Measurements from ENCODE around the gene SPPL2B. TPM values are rescaled to one million over a fixed set of nuclear protein-coding genes. Genes with fewer than 3 reads are reported as not detected.

SPPL2B gene
- total RNA-seq, 1 experiment from 2014 or later, result 14.3 TPM

DNA sequence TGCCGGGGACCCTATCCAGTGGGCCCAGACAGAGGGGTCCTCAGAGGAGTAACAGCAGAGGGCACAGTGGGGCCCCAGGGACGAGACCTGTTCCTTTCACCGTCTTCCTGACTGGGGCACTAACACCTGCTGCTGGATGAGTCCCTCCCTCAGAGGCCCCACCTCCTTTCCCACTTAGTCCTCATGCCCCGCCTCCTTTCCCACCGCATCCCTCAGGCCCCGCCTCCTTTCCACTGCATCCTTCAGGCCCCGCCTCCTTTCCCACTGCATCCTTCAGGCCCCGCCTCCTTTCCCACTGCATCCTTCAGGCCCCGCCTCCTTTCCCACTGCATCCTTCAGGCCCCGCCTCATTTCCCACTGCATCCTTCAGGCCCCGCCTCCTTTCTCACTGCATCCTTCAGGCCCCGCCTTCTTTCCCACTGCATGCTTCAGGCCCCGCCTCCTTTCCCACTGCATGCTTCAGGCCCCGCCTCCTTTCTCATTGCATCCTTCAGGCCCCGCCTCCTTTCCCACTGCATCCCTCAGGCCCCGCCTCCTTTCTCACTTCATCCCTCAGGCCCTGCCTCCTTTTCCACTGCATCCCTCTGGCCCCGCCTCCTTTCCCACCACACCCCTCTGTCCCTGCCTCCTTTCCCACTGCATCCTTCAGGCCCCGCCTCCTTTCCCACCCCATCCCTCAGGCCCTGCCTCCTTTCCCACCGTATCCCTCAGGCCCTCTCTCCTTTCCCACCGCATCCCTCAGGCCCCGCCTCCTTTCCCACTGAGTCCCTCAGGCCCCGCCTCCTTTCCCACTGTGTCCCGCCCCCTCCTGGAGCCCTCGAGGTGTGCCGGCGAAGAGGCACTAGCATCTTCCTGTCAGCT is 6.7 kb downstream of the SPPL2B start:
- H3K9me3 ChIP-seq (replicated peaks), result no peaks in the 10 kb centered on the region
- peaks cover 29% of the 10 kb centered on the region for H3K4me1 ChIP-seq
- no peaks in the 10 kb centered on the region for H3K27me3 ChIP-seq
- DNase-seq, result no peak
- H3K4me3 ChIP-seq, result no peak overlapping the region
- no peak overlapping the region for H3K27ac ChIP-seq
- H3K36me3 ChIP-seq, result no peaks in the 10 kb centered on the region

DNA sequence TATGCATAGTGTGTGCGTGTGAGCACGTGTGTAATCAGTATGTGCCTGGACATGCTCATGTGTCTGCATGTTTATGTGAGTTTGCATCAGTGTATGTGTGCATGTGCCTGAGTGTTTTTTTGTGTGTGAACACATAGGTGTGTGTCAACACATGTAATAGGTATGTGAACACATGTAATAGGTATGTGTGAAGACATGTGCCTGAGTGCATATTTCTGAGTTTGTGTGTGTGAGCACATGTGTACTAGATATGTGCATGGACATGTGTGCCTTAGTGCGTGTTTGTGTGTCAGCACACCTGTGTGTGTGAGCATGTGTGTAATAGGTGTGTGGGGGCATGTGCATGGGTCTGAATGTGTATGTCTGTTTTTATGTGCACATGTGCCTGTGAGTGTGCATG is 7.4 kb downstream of the SPPL2B start:
- no peaks in the 10 kb centered on the region for H3K9me3 ChIP-seq (replicated peaks)
- no peak overlapping the region for H3K27ac ChIP-seq
- H3K27me3 ChIP-seq, result no peaks in the 10 kb centered on the region
- DNase-seq, result no peak
- H3K4me3 ChIP-seq, result no peak overlapping the region
- H3K4me1 ChIP-seq, result peaks cover 22% of the 10 kb centered on the region
- H3K36me3 ChIP-seq, result no peaks in the 10 kb centered on the region

DNA sequence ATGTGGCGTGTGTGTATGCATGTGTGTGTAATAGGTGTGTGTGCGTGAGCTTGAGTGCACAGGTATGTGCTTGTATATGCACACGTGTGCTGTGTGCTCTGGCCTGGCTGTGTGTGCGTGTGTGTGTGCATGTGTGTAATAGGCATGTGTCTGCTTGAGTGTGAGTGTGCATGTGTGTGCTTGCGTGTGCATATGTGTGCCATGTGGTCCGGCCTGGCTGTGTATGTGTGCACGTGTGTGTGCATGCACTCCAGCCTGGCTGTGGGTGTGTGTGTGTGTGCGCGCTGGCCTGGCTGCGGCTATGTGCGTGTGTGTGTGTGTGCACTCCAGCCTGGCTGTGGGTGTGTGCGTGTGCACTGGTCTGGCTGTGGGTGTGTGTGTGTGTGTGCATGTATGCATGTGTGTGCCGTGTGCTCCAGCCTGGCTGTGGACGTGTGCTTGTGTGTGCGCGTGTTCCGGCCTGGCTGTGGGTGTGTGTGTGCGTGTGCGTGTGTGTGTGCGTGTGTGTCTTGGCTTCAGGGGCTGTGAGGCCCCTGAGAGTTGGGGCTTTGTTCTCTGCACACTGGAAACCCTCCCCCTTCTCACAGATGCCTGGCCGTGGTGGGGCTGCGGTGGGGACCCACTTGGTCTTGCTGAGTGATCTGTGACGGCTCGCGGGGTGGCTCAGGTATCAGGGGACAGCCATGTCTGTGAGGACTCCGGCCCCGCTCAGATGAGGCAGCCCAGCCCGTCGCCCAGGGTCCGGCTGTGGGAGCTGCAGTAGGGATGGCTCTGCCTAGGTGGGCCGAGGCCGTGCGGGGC is 8.2 kb downstream of the SPPL2B start:
- no peak overlapping the region for H3K27ac ChIP-seq
- no peak overlapping the region for H3K4me3 ChIP-seq

DNA sequence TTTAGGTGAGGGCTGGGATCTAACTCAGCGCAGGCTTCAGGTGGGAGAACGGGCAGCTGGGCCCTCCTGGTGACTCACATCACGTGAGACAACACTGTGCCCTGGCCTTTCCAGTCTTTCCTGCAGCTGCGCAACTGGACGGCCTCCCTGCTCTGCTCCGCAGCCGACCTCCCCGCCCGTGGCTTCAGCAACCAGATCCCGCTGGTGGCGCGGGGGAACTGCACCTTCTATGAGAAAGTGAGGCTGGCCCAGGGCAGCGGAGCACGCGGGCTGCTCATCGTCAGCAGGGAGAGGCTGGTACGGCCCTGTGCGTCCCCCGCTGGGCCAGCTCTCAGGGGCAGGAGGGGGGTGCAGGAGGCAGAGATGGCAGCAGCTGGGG is 8.8 kb downstream of the SPPL2B start:
- H3K9me3 ChIP-seq (replicated peaks), result no peaks in the 10 kb centered on the region
- H3K27ac ChIP-seq, result no peak overlapping the region
- no peak overlapping the region for H3K4me3 ChIP-seq
- no peak for DNase-seq
- no peaks in the 10 kb centered on the region for H3K27me3 ChIP-seq
- peaks cover 8% of the 10 kb centered on the region for H3K4me1 ChIP-seq
- no peaks in the 10 kb centered on the region for H3K36me3 ChIP-seq

More for the DNA sequence above, 8.2 kb downstream of the SPPL2B start:
- Histone ChIP-seq H3K9me3 (replicated peaks) (no peaks in the 10 kb centered on the region), H3K36me3 (no peaks in the 10 kb centered on the region), H3K27me3 (no peaks in the 10 kb centered on the region), H3K4me1 (peaks cover 14% of the 10 kb centered on the region)
- no peak for DNase-seq

DNA sequence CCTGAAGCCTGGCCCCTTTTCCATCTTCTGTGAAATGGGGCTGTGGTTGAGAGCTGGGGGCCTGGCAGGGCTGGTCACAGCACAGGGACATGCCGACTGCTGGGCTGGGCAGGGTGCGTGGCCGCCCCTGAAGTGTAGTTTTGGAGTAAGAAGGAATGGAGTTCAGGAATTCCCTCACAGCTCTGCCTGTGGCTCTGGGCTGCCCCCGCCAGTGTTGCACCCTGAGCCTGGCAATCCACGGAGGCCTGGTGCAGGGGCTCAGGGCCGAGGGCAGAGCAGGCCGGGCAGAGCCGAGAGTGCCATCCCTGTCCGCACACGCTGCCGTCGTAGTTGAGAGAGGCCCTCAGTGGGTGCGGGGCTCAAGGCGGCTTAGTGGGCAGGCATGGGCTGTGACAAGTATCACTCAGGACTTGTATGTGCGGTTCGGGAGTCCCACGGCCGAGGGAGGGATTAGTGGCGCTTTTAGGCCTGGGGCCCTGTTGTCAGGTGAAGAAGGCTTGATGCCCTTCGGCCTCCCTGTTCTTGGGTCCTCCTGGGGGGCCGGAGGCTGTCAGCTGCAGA is 9.7 kb downstream of the SPPL2B start:
- no peaks in the 10 kb centered on the region for H3K27me3 ChIP-seq

DNA sequence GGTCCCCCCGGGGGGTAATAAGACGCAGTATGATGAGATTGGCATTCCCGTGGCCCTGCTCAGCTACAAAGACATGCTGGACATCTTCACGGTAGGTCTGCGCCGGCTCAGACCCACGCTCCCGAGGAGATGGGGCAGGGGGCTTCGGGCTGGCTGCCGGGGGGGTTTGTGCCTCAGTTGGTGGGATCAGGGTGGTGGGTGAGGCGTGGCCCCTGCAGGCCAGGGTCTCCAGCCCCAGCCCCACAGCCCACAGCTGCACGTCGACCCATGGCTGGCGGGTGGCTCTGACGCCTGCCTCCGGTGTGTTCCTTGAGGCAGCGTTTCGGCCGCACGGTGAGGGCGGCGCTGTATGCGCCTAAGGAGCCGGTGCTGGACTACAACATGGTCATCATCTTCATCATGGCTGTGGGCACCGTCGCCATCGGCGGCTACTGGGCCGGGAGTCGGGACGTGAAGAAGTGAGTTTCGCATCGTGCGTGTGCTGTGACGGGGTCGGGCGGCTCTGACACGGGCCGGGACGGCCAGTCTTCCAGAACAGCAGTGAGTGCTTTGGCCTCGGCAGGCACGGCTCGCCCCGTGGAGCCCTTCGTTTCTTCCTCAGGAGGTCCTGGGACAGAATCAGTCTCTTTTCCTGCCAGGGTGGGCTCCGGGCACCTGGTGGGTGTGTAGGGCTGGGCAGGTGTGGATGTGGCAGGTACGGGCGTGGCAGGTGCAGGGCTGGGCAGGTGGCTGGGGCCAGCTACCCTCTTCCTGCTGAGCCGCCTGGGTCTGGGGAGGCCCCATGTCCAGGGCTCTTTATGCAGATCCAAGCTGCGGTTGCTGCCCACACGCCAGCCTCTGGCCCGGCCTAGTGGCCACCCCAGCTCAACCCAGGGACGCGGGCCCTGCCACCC is 10.5 kb downstream of the SPPL2B start:
- Histone ChIP-seq H3K9me3 (replicated peaks) (no peaks in the 10 kb centered on the region), H3K4me3 (no peak overlapping the region), H3K4me1 (no peaks in the 10 kb centered on the region), H3K27me3 (no peaks in the 10 kb centered on the region), H3K36me3 (no peaks in the 10 kb centered on the region), H3K27ac (no peak overlapping the region)
- DNase-seq, result no peak

More for the DNA sequence above, 9.7 kb downstream of the SPPL2B start:
- Histone ChIP-seq H3K4me1 (peaks cover 4% of the 10 kb centered on the region; the same call in 1 of the 2 replicates), H3K27ac (no peak overlapping the region), H3K4me3 (no peak overlapping the region), H3K9me3 (replicated peaks) (no peaks in the 10 kb centered on the region), H3K36me3 (no peaks in the 10 kb centered on the region)
- no peak for DNase-seq

DNA sequence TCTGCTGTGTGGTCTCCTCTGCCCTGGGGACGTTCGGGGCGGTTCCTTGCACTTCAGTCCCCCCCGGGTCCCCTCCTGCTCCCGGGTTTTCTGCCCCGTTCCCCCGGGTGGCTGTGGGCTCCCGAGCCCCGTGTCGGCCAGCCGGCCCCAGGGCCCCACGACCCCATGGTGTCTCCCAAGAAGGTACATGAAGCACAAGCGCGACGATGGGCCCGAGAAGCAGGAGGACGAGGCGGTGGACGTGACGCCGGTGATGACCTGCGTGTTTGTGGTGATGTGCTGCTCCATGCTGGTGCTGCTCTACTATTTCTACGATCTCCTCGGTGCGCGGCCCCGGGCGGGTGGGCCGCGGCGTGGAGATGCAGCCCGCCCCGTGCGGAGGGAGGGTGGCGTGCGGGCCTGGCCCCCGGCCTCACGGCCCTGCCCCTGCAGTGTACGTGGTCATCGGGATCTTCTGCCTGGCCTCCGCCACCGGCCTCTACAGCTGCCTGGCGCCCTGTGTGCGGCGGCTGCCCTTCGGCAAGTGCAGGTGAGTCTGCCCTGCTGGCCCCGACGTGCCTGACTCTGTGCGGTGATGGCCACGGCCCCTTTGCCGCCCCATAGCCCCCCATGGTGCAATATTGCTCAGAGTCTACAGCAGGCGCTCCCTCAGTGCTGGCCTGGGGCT is 11.3 kb downstream of the SPPL2B start:
- H3K27ac ChIP-seq, result no peak overlapping the region
- H3K4me1 ChIP-seq, result no peaks in the 10 kb centered on the region
- H3K27me3 ChIP-seq, result no peaks in the 10 kb centered on the region
- H3K9me3 ChIP-seq (replicated peaks), result no peaks in the 10 kb centered on the region
- no peak for DNase-seq
- H3K36me3 ChIP-seq, result no peaks in the 10 kb centered on the region
- no peak overlapping the region for H3K4me3 ChIP-seq

DNA sequence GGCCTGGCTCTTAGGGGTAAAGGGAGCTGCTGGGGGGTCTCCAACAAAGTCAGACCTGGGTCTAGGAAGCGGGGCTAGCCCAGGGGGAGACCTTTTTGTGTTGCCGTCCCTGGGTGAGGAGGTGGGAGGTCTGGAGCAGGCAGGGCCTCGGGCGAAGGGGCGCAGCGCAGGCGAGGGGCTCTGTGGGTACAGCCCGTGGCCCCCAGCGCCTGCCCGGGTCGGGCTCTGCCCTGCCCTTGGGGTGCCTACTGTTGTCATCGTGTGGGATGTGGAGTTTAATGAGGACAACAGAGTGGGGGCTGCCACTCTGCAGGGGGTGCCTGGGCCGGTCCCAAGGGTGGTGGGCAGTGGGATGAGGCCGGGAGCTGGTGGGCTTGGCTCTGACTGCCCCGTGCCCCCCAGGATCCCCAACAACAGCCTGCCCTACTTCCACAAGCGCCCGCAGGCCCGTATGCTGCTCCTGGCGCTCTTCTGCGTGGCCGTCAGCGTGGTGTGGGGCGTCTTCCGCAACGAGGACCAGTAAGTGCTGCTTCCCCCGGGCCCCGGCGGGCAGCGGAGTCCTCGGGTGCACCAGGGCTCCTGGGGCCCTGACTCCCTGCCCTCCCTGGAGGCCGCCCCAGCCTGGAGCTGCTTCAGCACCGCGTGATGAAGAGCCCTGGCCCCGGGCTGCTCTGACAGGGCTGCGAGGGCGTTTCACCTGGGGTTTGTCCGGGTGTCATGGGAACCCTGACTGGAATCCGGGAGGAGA is 12.2 kb downstream of the SPPL2B start:
- no peaks in the 10 kb centered on the region for H3K27me3 ChIP-seq
- no peak overlapping the region for H3K4me3 ChIP-seq
- H3K9me3 ChIP-seq (replicated peaks), result no peaks in the 10 kb centered on the region
- H3K4me1 ChIP-seq, result no peaks in the 10 kb centered on the region
- H3K27ac ChIP-seq, result no peak overlapping the region
- H3K36me3 ChIP-seq, result no peaks in the 10 kb centered on the region
- no peak for DNase-seq

DNA sequence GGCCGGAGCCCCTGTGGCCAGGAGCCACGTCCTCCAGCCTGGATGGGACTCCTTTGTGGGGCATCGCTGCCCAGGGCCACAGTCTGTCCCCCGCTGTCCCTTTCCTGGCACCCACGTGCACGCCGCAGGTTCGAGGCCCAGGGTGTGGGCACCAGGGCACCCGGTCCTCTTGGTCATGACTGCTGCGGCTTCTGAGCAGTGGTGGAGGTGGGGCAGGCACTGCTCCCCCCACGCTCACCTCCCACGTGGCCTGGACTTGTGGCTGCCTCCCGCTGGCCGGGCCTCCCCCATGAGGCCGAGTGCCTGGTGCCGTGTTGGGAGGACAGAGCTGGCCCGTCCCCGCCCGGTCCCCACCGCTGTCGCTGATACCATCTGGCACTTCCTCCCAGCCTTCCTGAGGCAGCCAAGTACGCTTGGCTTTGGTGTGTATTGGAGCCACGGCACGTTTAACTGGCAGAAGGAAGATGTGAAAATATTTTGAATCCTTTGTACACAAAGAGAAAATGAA is 12.8 kb downstream of the SPPL2B start:
- Histone ChIP-seq H3K4me1 (no peaks in the 10 kb centered on the region), H3K9me3 (replicated peaks) (no peaks in the 10 kb centered on the region), H3K36me3 (no peaks in the 10 kb centered on the region), H3K27me3 (no peaks in the 10 kb centered on the region), H3K4me3 (no peak overlapping the region), H3K27ac (no peak overlapping the region)
- DNase-seq, result no peak

DNA sequence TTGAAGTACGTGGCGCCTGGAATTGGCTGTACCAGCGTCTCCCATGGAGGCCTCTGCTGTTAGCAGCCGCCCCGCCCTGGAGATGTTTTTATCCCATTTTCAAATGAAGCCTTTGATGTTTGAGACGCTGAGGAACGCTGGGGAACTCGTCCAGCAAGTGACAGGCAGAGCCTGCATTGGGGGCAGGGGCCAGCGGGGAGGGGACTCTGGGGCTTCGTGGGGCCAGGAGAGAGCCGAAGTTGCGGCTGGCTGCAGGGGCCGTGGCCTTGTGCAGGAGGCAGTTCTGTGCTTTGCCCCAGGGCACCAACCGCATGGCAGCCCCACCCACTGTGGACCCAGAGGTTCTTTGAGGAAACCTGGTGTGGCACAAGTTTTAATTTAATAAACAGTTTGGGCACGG is 13.5 kb downstream of the SPPL2B start:
- H3K4me3 ChIP-seq, result no peak overlapping the region
- no peaks in the 10 kb centered on the region for H3K4me1 ChIP-seq
- H3K27me3 ChIP-seq, result no peaks in the 10 kb centered on the region
- DNase-seq, result no peak
- no peak overlapping the region for H3K27ac ChIP-seq
- H3K36me3 ChIP-seq, result no peaks in the 10 kb centered on the region
- H3K9me3 ChIP-seq (replicated peaks), result no peaks in the 10 kb centered on the region

DNA sequence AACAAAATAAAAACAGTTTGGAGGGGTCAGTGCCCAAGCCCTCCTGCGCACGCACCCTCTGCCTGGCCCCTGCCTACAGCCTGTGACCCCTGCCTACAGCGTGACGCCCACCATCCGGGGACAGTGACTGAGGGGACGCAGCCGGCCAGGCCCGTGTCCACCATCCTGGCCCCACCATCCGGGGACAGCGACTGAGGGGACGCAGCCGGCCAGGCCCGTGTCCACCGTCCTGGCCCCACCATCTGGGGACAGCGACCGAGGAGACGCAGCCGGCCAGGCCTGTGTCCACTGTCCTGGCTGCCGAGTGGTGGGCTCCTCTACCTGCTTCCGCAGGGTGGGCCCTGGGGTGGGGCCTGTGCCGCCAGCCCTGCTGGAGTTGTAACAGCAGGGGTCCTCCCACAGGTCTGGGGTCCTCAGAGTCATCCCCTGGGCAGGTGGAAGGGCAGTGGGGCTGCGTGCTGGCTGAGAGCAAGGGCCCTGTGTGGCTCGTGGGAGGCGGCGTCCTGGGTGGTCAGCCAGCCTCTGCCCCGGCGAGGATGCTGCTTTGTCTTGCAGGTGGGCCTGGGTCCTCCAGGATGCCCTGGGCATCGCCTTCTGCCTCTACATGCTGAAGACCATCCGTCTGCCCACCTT is 14.3 kb downstream of the SPPL2B start:
- DNase-seq, result no peak
- Histone ChIP-seq H3K4me3 (no peak overlapping the region), H3K9me3 (replicated peaks) (no peaks in the 10 kb centered on the region), H3K27me3 (no peaks in the 10 kb centered on the region), H3K27ac (no peak overlapping the region), H3K4me1 (no peaks in the 10 kb centered on the region), H3K36me3 (no peaks in the 10 kb centered on the region)

DNA sequence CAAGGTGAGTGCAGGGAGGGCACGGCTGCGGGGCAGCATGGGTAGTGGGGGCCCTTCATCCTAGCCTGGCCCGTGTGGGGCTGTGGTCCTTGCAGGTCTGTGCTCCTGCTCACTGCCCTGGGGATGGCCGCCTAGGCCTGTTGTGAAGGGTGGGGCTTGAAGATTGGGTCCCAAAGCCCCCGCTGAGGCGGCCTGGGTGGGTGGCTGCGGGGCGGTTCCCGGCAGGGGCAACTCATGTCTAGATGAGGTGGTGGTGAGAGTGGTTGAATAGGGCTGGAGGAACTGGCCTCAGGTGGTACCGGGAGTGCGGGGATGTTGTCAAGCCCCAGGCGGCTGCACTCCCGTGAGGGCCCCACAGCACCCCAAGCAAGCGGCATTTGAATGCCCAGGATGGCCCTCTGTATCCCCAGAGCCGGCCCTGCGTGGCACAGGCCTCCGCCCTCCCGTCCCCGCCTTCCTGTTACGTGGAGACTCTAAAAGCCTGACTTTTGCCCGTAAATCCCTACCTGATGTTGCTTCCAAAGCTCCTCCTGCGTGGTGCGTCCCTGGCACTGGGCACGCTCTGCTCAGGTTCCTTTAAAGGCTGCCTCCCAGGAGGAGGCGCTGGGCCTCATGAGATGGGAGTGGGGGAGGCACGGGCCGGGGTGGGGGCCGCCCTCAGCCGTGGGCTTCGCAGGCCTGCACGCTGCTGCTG is 15.0 kb downstream of the SPPL2B start:
- no peaks in the 10 kb centered on the region for H3K27me3 ChIP-seq
- H3K4me3 ChIP-seq, result no peak overlapping the region
- DNase-seq, result no peak
- no peaks in the 10 kb centered on the region for H3K9me3 ChIP-seq (replicated peaks)
- no peak overlapping the region for H3K27ac ChIP-seq
- H3K36me3 ChIP-seq, result no peaks in the 10 kb centered on the region
- H3K4me1 ChIP-seq, result no peaks in the 10 kb centered on the region
